ENCODE results near the gene DPH5.

DPH5 gene

GRCh38 chr1:100989306-100990077 is 36.1 kb downstream of the DPH5 start:
- no peaks in the 10 kb centered on the region for H3K27me3 ChIP-seq (ENCODE audit: control insufficient read depth, insufficient read depth, low read length)
- no peak overlapping the region for H3K27ac ChIP-seq (ENCODE audit: low read length)
- no peaks in the 10 kb centered on the region for H3K9me3 ChIP-seq (ENCODE audit: control insufficient read depth, insufficient read depth, low read length)
- no CpG with 5 or more reads among the region's 2 CpGs for WGBS (ENCODE audit: insufficient coverage, insufficient read length)
- H3K4me1 ChIP-seq (ENCODE audit: control insufficient read depth, insufficient read depth, low read length) = no peaks in the 10 kb centered on the region
- no peak for DNase-seq (ENCODE audit: low read depth, low spot score)
- H3K4me3 ChIP-seq (ENCODE audit: low read length) = no peak overlapping the region
- H3K36me3 ChIP-seq (ENCODE audit: control insufficient read depth, insufficient read depth, low read length) = no peaks in the 10 kb centered on the region; the same call in 1 of the 2 replicates

- H3K27ac ChIP-seq (ENCODE audit: low read length) = no peak overlapping the region
- no peaks in the 10 kb centered on the region for H3K27me3 ChIP-seq (ENCODE audit: control insufficient read depth, insufficient read depth, low read length)
- H3K9me3 ChIP-seq (ENCODE audit: control insufficient read depth, insufficient read depth, low read length) = no peaks in the 10 kb centered on the region
- H3K36me3 ChIP-seq (ENCODE audit: control insufficient read depth, insufficient read depth, low read length) = no peaks in the 10 kb centered on the region; the same call in 1 of the 2 replicates
- DNase-seq (ENCODE audit: low read depth, low spot score) = no peak
- H3K4me3 ChIP-seq (ENCODE audit: low read length) = no peak overlapping the region
- no peaks in the 10 kb centered on the region for H3K4me1 ChIP-seq (ENCODE audit: control insufficient read depth, insufficient read depth, low read length)
- no CpG with 5 or more reads among the region's 3 CpGs for WGBS (ENCODE audit: insufficient coverage, insufficient read length)
These were observed 37.5 kb downstream of the DPH5 start for GRCh38 chr1:100988121-100988520.

GRCh38 chr1:100982793-100983192 is 42.8 kb downstream of the DPH5 start:
- Histone ChIP-seq H3K27ac (ENCODE audit: low read length) (no peak overlapping the region), H3K9me3 (ENCODE audit: control insufficient read depth, insufficient read depth, low read length) (no peaks in the 10 kb centered on the region), H3K36me3 (ENCODE audit: control insufficient read depth, insufficient read depth, low read length) (no peaks in the 10 kb centered on the region), H3K4me3 (ENCODE audit: low read length) (no peak overlapping the region), H3K27me3 (ENCODE audit: control insufficient read depth, insufficient read depth, low read length) (0 out of 2 replicates have a peak, but pooled peaks cover 2% of the 10 kb centered on the region), H3K4me1 (ENCODE audit: control insufficient read depth, insufficient read depth, low read length) (no peaks in the 10 kb centered on the region)
- DNase-seq (ENCODE audit: low read depth, low spot score) = no peak
- no CpG with 5 or more reads among the region's 4 CpGs for WGBS (ENCODE audit: insufficient coverage, insufficient read length)

DNA sequence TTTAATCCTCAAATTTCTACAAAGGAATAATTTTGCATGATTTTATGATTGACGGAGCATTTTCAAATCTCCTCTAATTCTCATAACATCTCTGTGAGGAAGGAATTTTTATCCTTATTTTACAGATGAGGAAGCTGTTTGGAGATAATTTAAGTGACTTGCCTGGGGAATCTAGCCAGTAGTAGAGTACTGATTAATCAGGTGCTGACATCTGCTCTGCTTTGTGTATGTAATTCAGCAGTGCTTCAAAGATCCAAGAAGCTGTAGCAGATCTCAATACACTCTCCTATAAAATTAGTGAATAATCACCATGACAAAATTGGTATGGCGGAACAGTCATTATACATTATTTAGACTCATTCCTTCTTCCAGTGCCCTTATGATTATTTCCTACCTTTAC is 46.0 kb downstream of the DPH5 start:
- Histone ChIP-seq H3K27ac (ENCODE audit: low read length) (no peak overlapping the region), H3K9me3 (ENCODE audit: control insufficient read depth, insufficient read depth, low read length) (no peaks in the 10 kb centered on the region), H3K4me1 (ENCODE audit: control insufficient read depth, insufficient read depth, low read length) (no peaks in the 10 kb centered on the region), H3K27me3 (ENCODE audit: control insufficient read depth, insufficient read depth, low read length) (0 out of 2 replicates have a peak, but pooled peaks cover 2% of the 10 kb centered on the region), H3K36me3 (ENCODE audit: control insufficient read depth, insufficient read depth, low read length) (no peaks in the 10 kb centered on the region), H3K4me3 (ENCODE audit: low read length) (no peak overlapping the region)
- DNase-seq (ENCODE audit: low read depth, low spot score) = no peak
- no CpG with 5 or more reads among the region's 2 CpGs for WGBS (ENCODE audit: insufficient coverage, insufficient read length)

GRCh38 chr1:100976936-100977335 is 48.6 kb downstream of the DPH5 start:
- H3K27ac ChIP-seq (ENCODE audit: low read length) = no peak overlapping the region
- H3K9me3 ChIP-seq (ENCODE audit: control insufficient read depth, insufficient read depth, low read length) = no peaks in the 10 kb centered on the region
- no peak for DNase-seq (ENCODE audit: low read depth, low spot score)
- H3K4me1 ChIP-seq (ENCODE audit: control insufficient read depth, insufficient read depth, low read length) = no peaks in the 10 kb centered on the region
- no peaks in the 10 kb centered on the region for H3K36me3 ChIP-seq (ENCODE audit: control insufficient read depth, insufficient read depth, low read length)
- no peak overlapping the region for H3K4me3 ChIP-seq (ENCODE audit: low read length)
- no peaks in the 10 kb centered on the region for H3K27me3 ChIP-seq (ENCODE audit: control insufficient read depth, insufficient read depth, low read length)
- no CpG with 5 or more reads among the region's 1 CpG for WGBS (ENCODE audit: insufficient coverage, insufficient read length)

GRCh38 chr1:100972185-100972584 is 53.4 kb downstream of the DPH5 start:
- Histone ChIP-seq H3K36me3 (ENCODE audit: control insufficient read depth, insufficient read depth, low read length) (no peaks in the 10 kb centered on the region), H3K4me3 (ENCODE audit: low read length) (no peak overlapping the region), H3K27ac (ENCODE audit: low read length) (no peak overlapping the region), H3K27me3 (ENCODE audit: control insufficient read depth, insufficient read depth, low read length) (no peaks in the 10 kb centered on the region), H3K9me3 (ENCODE audit: control insufficient read depth, insufficient read depth, low read length) (no peaks in the 10 kb centered on the region), H3K4me1 (ENCODE audit: control insufficient read depth, insufficient read depth, low read length) (no peaks in the 10 kb centered on the region)
- DNase-seq (ENCODE audit: low read depth, low spot score) = no peak
- WGBS (ENCODE audit: insufficient coverage, insufficient read length) = no CpG with 5 or more reads among the region's 1 CpG

DNA sequence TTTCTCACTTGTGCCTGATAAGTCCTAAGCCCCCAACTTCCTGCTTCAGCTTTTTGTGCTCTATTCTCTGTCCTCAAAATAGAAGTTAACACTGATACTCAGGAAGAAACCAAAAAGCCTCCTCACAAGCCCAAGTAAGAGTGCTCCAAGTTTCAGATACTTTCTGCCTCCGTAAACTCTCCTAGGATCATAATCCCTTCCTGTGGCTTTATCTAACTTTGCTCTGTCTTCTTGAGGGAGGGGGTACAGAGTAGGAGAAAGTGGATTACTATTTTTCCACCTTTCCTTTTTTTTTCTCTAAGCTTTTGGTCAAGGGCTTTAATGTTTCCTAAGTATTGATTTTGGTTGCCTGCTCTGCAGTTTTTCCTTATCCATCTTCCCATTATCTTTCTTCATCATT is 54.6 kb downstream of the DPH5 start:
- no peak overlapping the region for H3K27ac ChIP-seq (ENCODE audit: low read length)
- no peak overlapping the region for H3K4me3 ChIP-seq (ENCODE audit: low read length)
- DNase-seq (ENCODE audit: low read depth, low spot score) = no peak
- H3K36me3 ChIP-seq (ENCODE audit: control insufficient read depth, insufficient read depth, low read length) = no peaks in the 10 kb centered on the region
- no peaks in the 10 kb centered on the region for H3K9me3 ChIP-seq (ENCODE audit: control insufficient read depth, insufficient read depth, low read length)
- WGBS (ENCODE audit: insufficient coverage, insufficient read length) = no CpG with 5 or more reads among the region's 1 CpG
- no peaks in the 10 kb centered on the region for H3K27me3 ChIP-seq (ENCODE audit: control insufficient read depth, insufficient read depth, low read length)
- H3K4me1 ChIP-seq (ENCODE audit: control insufficient read depth, insufficient read depth, low read length) = no peaks in the 10 kb centered on the region

- Histone ChIP-seq H3K27me3 (ENCODE audit: control insufficient read depth, insufficient read depth, low read length) (no peaks in the 10 kb centered on the region), H3K36me3 (ENCODE audit: control insufficient read depth, insufficient read depth, low read length) (no peaks in the 10 kb centered on the region), H3K4me1 (ENCODE audit: control insufficient read depth, insufficient read depth, low read length) (no peaks in the 10 kb centered on the region), H3K4me3 (ENCODE audit: low read length) (no peak overlapping the region), H3K27ac (ENCODE audit: low read length) (no peak overlapping the region), H3K9me3 (ENCODE audit: control insufficient read depth, insufficient read depth, low read length) (no peaks in the 10 kb centered on the region)
- WGBS (ENCODE audit: insufficient coverage, insufficient read length) = no CpG with 5 or more reads among the region's 2 CpGs
- no peak for DNase-seq (ENCODE audit: low read depth, low spot score)
These were observed 56.3 kb downstream of the DPH5 start for GRCh38 chr1:100969327-100969726.

DNA sequence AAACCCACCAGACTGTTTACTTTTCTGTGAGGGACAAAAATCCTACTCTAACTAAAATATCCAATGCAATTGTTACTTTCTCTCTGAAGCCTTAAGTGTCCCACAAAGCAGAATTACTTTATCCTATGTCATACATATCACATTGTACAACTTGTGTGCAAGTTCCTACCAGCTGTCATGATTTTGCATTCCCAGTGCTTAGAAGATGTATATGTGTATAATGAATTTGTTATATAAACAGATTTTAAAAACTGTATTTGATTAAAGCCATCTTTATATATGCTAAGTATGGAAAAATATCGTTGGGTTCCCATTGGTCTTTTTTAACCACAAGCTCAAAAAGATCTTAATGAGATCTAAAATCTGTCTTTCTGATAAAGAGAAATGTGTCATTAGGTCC is 57.0 kb downstream of the DPH5 start:
- no CpG with 5 or more reads among the region's 1 CpG for WGBS (ENCODE audit: insufficient coverage, insufficient read length)
- Histone ChIP-seq H3K27ac (ENCODE audit: low read length) (no peak overlapping the region), H3K4me1 (ENCODE audit: control insufficient read depth, insufficient read depth, low read length) (no peaks in the 10 kb centered on the region), H3K9me3 (ENCODE audit: control insufficient read depth, insufficient read depth, low read length) (no peaks in the 10 kb centered on the region), H3K36me3 (ENCODE audit: control insufficient read depth, insufficient read depth, low read length) (no peaks in the 10 kb centered on the region), H3K4me3 (ENCODE audit: low read length) (no peak overlapping the region), H3K27me3 (ENCODE audit: control insufficient read depth, insufficient read depth, low read length) (no peaks in the 10 kb centered on the region)
- no peak for DNase-seq (ENCODE audit: low read depth, low spot score)

DNA sequence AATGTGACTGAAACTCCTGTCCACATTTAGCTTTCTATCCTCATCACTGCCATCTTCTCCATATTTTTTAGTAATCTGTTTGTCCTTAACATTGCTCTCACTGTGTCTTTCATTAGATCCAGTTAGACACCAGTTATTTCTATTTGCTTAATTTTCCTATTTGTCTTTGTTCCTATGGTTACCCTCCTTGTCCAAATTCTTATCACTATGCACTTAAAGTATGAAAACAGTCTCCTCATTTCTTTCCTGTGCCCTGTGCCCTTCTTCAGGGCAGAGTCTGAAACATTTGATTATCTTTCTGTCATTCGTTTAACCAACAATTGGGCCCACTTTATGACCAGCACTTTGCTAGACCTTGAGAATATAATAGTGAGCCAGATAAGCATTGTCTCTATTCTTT is 65.5 kb downstream of the DPH5 start:
- H3K27ac ChIP-seq (ENCODE audit: low read length) = no peak overlapping the region
- whole genome bisulfite sequencing (ENCODE audit: insufficient coverage, insufficient read length) = no CpG with 5 or more reads among the region's 1 CpG

DNA sequence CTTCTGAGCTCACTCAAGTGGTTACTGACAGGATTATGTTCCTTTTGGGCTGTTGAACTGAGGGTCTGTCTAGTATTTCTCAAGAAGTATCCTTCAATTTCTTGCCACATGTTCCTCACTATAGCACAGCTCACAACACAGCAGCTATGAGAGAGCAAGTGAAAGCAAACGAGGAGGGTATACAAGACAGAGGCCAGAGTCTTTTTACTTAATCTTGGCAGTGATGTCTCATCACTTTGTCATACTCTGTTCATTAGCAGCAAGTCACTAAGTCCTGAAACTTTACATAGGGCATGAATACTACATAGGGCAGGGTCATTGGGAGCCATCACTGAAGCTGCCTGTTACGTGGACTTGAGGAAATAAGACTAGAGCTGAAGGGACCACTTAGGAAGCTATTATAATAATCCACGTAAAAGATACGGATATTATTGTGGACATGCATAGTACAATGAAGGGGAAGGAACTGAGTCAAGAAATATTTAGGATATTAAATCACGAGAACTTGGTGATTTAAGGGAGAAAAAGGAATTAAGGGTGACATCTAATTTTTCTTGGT is 66.0 kb downstream of the DPH5 start:
- H3K9me3 ChIP-seq (ENCODE audit: control insufficient read depth, insufficient read depth, low read length) = no peaks in the 10 kb centered on the region
- H3K36me3 ChIP-seq (ENCODE audit: control insufficient read depth, insufficient read depth, low read length) = no peaks in the 10 kb centered on the region
- no peak overlapping the region for H3K27ac ChIP-seq (ENCODE audit: low read length)
- H3K4me3 ChIP-seq (ENCODE audit: low read length) = no peak overlapping the region
- no peaks in the 10 kb centered on the region for H3K27me3 ChIP-seq (ENCODE audit: control insufficient read depth, insufficient read depth, low read length)
- no CpG with 5 or more reads among the region's 5 CpGs for WGBS (ENCODE audit: insufficient coverage, insufficient read length)
- H3K4me1 ChIP-seq (ENCODE audit: control insufficient read depth, insufficient read depth, low read length) = no peaks in the 10 kb centered on the region
- no peak for DNase-seq (ENCODE audit: low read depth, low spot score)

More for the DNA sequence above, 65.5 kb downstream of the DPH5 start:
- no peaks in the 10 kb centered on the region for H3K9me3 ChIP-seq (ENCODE audit: control insufficient read depth, insufficient read depth, low read length)
- no peak for DNase-seq (ENCODE audit: low read depth, low spot score)
- H3K4me3 ChIP-seq (ENCODE audit: low read length) = no peak overlapping the region
- no peaks in the 10 kb centered on the region for H3K4me1 ChIP-seq (ENCODE audit: control insufficient read depth, insufficient read depth, low read length)
- no peaks in the 10 kb centered on the region for H3K36me3 ChIP-seq (ENCODE audit: control insufficient read depth, insufficient read depth, low read length)
- no peaks in the 10 kb centered on the region for H3K27me3 ChIP-seq (ENCODE audit: control insufficient read depth, insufficient read depth, low read length)

Measured in iPS DF 6.9 (cell line).